Measurements from ENCODE around the gene CUEDC2.
"Not testable (repeated sequence)": the region's sequence is repeated elsewhere in the genome, so short reads cannot be mapped to it uniquely, and the experiment has no call there.

CUEDC2 gene

GRCh38 chr10:102432162-102432950 is at the start of gene CUEDC2:
TSS of gene CUEDC2 (minus strand) at chr10:102432574. CDS start at chr10:102425188, 7,386 bp downstream.
- peak; percentile 95 for DNase-seq

GRCh38 chr10:102480396-102480795 is 48.0 kb upstream of the CUEDC2 start:
- DNase-seq, result no peak

GRCh38 chr10:102479651-102480050 is 47.3 kb upstream of the CUEDC2 start:
- DNase-seq, result no peak

GRCh38 chr10:102476466-102477141 is 44.2 kb upstream of the CUEDC2 start:
- DNase-seq, result no peak

- no peak for DNase-seq
Measured at GRCh38 chr10:102475451-102476040, 43.2 kb upstream of the CUEDC2 start.

GRCh38 chr10:102473445-102474331 is 41.3 kb upstream of the CUEDC2 start:
- no peak for DNase-seq

- DNase-seq, result no peak
Measured at GRCh38 chr10:102470579-102471546, 38.5 kb upstream of the CUEDC2 start.

GRCh38 chr10:102468683-102469082 is 36.3 kb upstream of the CUEDC2 start:
- no peak for DNase-seq

- DNase-seq, result no peak
Measured at GRCh38 chr10:102467971-102468438, 35.6 kb upstream of the CUEDC2 start.

- DNase-seq, result no peak
Measured at GRCh38 chr10:102467318-102467717, 34.9 kb upstream of the CUEDC2 start.

- DNase-seq, result no peak
Measured at GRCh38 chr10:102465466-102465865, 33.1 kb upstream of the CUEDC2 start.

- no peak for DNase-seq
Measured at GRCh38 chr10:102463983-102464382, 31.6 kb upstream of the CUEDC2 start.

- DNase-seq, result peak; percentile 32
Measured at GRCh38 chr10:102462512-102463054, 30.2 kb upstream of the CUEDC2 start.

GRCh38 chr10:102461187-102462054 is 29.0 kb upstream of the CUEDC2 start:
- peak; percentile 94 for DNase-seq

GRCh38 chr10:102460836-102461186 is 28.4 kb upstream of the CUEDC2 start:
- DNase-seq, result no peak

GRCh38 chr10:102458656-102459055 is 26.3 kb upstream of the CUEDC2 start:
- no peak for DNase-seq

GRCh38 chr10:102457591-102458150 is 25.3 kb upstream of the CUEDC2 start:
- DNase-seq, result no peak

GRCh38 chr10:102455893-102456471 is 23.6 kb upstream of the CUEDC2 start:
- DNase-seq, result no peak

GRCh38 chr10:102454662-102455487 is 22.5 kb upstream of the CUEDC2 start:
- not testable (repeated sequence) for DNase-seq

Data from NCI-H69 (cell line).